H9 (cell line): Measurements from ENCODE around the gene PHF20. TPM values are rescaled to one million over a fixed set of nuclear protein-coding genes. Genes with fewer than 3 reads are reported as not detected.

Source experiments
- DNase-seq: peaks from one replicate; pipeline ENCODE4 v3.0.0-alpha.2; 2017
- H2AFZ ChIP-seq: one replicate; pipeline ENCODE4 v1.6.1; 2013; ENCODE audit warnings: mild to moderate bottlenecking, low read length, control low read depth, moderate library complexity
- H2AK5ac ChIP-seq: 2 replicates; pipeline ENCODE4 v1.6.1; 2013; ENCODE audit warnings: low read length, control low read depth, mixed read lengths; ENCODE audit not compliant: insufficient read length
- H2BK120ac ChIP-seq: one replicate; pipeline ENCODE4 v1.6.1; 2013; ENCODE audit warnings: low read depth, mild to moderate bottlenecking, low read length, control low read depth, inconsistent platforms; ENCODE audit not compliant: poor library complexity, severe bottlenecking
- H2BK12ac ChIP-seq: 2 replicates; pipeline ENCODE4 v1.6.1; 2013; ENCODE audit warnings: low read length, control low read depth, mixed read lengths, low read depth; ENCODE audit not compliant: insufficient read length
- H2BK15ac ChIP-seq: 2 replicates; pipeline ENCODE4 v1.6.1; 2013; ENCODE audit warnings: low read depth, low read length, control low read depth
- H2BK20ac ChIP-seq: one replicate; pipeline ENCODE4 v1.6.1; 2013; ENCODE audit warnings: low read depth, mild to moderate bottlenecking, low read length, control low read depth, inconsistent platforms; ENCODE audit not compliant: poor library complexity, severe bottlenecking
- H2BK5ac ChIP-seq: 2 replicates; pipeline ENCODE4 v1.6.1; 2013; ENCODE audit warnings: low read length, control low read depth, mixed read lengths; ENCODE audit not compliant: insufficient read length
- H3K14ac ChIP-seq: 2 replicates; pipeline ENCODE4 v1.6.1; 2013; ENCODE audit warnings: low read length, control low read depth; ENCODE audit not compliant: insufficient read depth
- H3K18ac ChIP-seq: 2 replicates; pipeline ENCODE4 v1.6.1; 2013; ENCODE audit warnings: low read depth, mild to moderate bottlenecking, mixed read lengths, low read length, control low read depth; ENCODE audit not compliant: insufficient read length
- H3K23ac ChIP-seq: 2 replicates; pipeline ENCODE4 v1.6.1; 2013; ENCODE audit warnings: low read length, control low read depth, mixed read lengths, low read depth; ENCODE audit not compliant: insufficient read length
- H3K23me2 ChIP-seq: 2 replicates; pipeline ENCODE4 v1.6.1; 2013; ENCODE audit warnings: low read depth, mild to moderate bottlenecking, mixed read lengths, low read length, control low read depth; ENCODE audit not compliant: insufficient read length, poor library complexity, severe bottlenecking
- H3K27ac ChIP-seq: 2 replicates; pipeline ENCODE4 v1.5.1; 2013; ENCODE audit warnings: low read length, control low read depth, mixed read lengths, low read depth; ENCODE audit not compliant: insufficient read length
- H3K27me3 ChIP-seq: 2 replicates; pipeline ENCODE4 v1.6.1; 2013; ENCODE audit warnings: low read length, control low read depth, inconsistent platforms; ENCODE audit not compliant: insufficient read depth
- H3K4ac ChIP-seq: 2 replicates; pipeline ENCODE4 v1.6.1; 2013; ENCODE audit warnings: low read depth, mild to moderate bottlenecking, control low read depth, inconsistent platforms, low read length, moderate library complexity
- H3K4me1 ChIP-seq: 2 replicates; pipeline ENCODE4 v1.6.1; 2013; ENCODE audit warnings: low read length, control low read depth, inconsistent platforms; ENCODE audit not compliant: insufficient read depth
- H3K4me2 ChIP-seq: 2 replicates; pipeline ENCODE4 v1.6.1; 2013; ENCODE audit warnings: low read length, control low read depth, mixed read lengths; ENCODE audit not compliant: insufficient read length, insufficient read depth
- H3K56ac ChIP-seq: 2 replicates; pipeline ENCODE4 v1.6.1; 2013; ENCODE audit warnings: low read depth, mild to moderate bottlenecking, mixed read lengths, low read length, control low read depth; ENCODE audit not compliant: insufficient read length
- H3K79me1 ChIP-seq: 2 replicates; pipeline ENCODE4 v1.6.1; 2013; ENCODE audit warnings: low read depth, mild to moderate bottlenecking, moderate library complexity, low read length, control low read depth, inconsistent platforms; ENCODE audit not compliant: insufficient read depth, poor library complexity, severe bottlenecking
- H3K79me2 ChIP-seq: 2 replicates; pipeline ENCODE4 v1.6.1; 2013; ENCODE audit warnings: low read length, control low read depth, inconsistent platforms; ENCODE audit not compliant: insufficient read depth
- H3K9ac ChIP-seq: 2 replicates; pipeline ENCODE4 v1.6.1; 2013; ENCODE audit warnings: low read length, control low read depth, mixed read lengths; ENCODE audit not compliant: insufficient read length; ENCODE audit errors: extremely low read depth
- H3K9me3 ChIP-seq: one replicate; pipeline ENCODE4 v1.6.1; 2013; ENCODE audit warnings: low read depth, low read length, inconsistent platforms; ENCODE audit not compliant: control insufficient read depth
- H3T11ph ChIP-seq: one replicate; pipeline ENCODE4 v1.6.1; 2013; ENCODE audit warnings: mild to moderate bottlenecking, low read length, control low read depth, inconsistent platforms
- H4K20me1 ChIP-seq: one replicate; pipeline ENCODE4 v1.6.1; 2013; ENCODE audit not compliant: control insufficient read depth, insufficient read length, insufficient read depth
- H4K5ac ChIP-seq: 2 replicates; pipeline ENCODE4 v1.6.1; 2013; ENCODE audit warnings: low read depth, mild to moderate bottlenecking, mixed read lengths, low read length, control low read depth; ENCODE audit not compliant: insufficient read length
- H4K8ac ChIP-seq: replicated peaks from 2 replicates; pipeline ENCODE4 v1.6.1; 2013; ENCODE audit warnings: low read length, control low read depth, mixed read lengths, low read depth; ENCODE audit not compliant: insufficient read length
- H4K91ac ChIP-seq: 2 replicates; pipeline ENCODE4 v1.6.1; 2013; ENCODE audit warnings: low read depth, mild to moderate bottlenecking, moderate library complexity, mixed read lengths, low read length, control low read depth; ENCODE audit not compliant: insufficient read length
- H3K27ac Mint-ChIP-seq, 3 experiments: 2 replicates in 2 of 3; 3 replicates in 1 of 3; pipeline ENCODE4 v1.8.0; 2020 to 2021; ENCODE audit warnings: mixed read lengths in 3 of 3, mild to moderate bottlenecking in 1 of 3, moderate library complexity in 1 of 3
- H3K27me3 Mint-ChIP-seq: 2 replicates; pipeline ENCODE4 v1.8.0; 2021; ENCODE audit warnings: low read depth, mild to moderate bottlenecking, moderate library complexity, mixed read lengths
- H3K36me3 Mint-ChIP-seq, 3 experiments: 2 replicates in 2 of 3; 3 replicates in 1 of 3; pipeline ENCODE4 v1.8.0; 2020 to 2021; ENCODE audit warnings: low read depth in 3 of 3, mixed read lengths in 3 of 3; ENCODE audit not compliant: insufficient read depth in 1 of 3
- H3K4me1 Mint-ChIP-seq, 2 experiments: 2 replicates each; pipeline ENCODE4 v1.8.0; 2020; ENCODE audit warnings: mixed read lengths in 2 of 2
- H3K4me3 Mint-ChIP-seq, 2 experiments: 2 replicates in 1 of 2; 3 replicates in 1 of 2; pipeline ENCODE4 v1.8.0; 2020 to 2021; ENCODE audit warnings: mild to moderate bottlenecking in 2 of 2, mixed read lengths in 2 of 2, moderate library complexity in 1 of 2
- H3K9me3 Mint-ChIP-seq, 2 experiments: 2 replicates in 1 of 2; 3 replicates in 1 of 2; pipeline ENCODE4 v1.8.0; 2020; ENCODE audit warnings: mild to moderate bottlenecking in 2 of 2, mixed read lengths in 2 of 2, moderate library complexity in 1 of 2
- CTCF ChIP-seq: fragments of 200-600 bp; sonication (generic); conservative IDR thresholded peaks from 3 replicates; pipeline ENCODE4 v1.8.0; 2021; ENCODE audit warnings: antibody characterized with exemption, mild to moderate bottlenecking
- WGBS: extraction: QIAGEN DNeasy Blood & Tissue Kit; methylation state at CpG from one replicate; pipeline ENCODE4 v1.1.7; 2013; ENCODE audit warnings: missing lambda C conversion rate, low lambda C conversion rate, mixed read lengths; ENCODE audit not compliant: insufficient read length; ENCODE audit errors: extremely low coverage; 5-methylcytosine and 5-hydroxymethylcytosine counted together
- total RNA-seq: library from RNA; stranded (reverse); gene quantifications from 2 replicates; pipeline ENCODE4 v1.2.1, GENCODE V29; 2021

PHF20 gene
- total RNA-seq, 1 experiment from 2014 or later: 50.3 TPM

DNA sequence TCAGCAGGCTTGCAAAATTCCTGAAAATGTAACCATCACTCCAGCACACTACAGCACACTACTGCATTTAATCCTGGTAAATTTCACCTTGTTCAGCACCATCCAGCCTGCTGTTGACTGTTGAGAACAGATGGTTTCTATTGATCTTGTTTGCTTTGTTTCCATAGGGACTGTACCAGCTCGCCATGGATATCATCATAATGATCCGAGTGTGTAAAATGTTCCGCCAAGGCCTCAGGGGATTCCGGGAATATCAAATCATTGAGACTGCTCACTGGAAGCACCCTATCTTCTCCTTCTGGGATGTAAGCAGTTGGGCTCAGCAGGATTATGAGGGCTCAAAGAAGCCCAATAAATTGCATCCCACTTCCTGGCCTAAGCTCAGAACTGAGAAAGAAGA, 200.6 kb downstream of the PHF20 start:
- Histone ChIP-seq H3K4ac (no peak overlapping the region), H3K9me3 (no peaks in the 10 kb centered on the region), H3K23ac (no peak overlapping the region), H3K79me2 (no peaks in the 10 kb centered on the region), H2AFZ (no peak overlapping the region), H2BK120ac (no peak overlapping the region), H3K14ac (no peak overlapping the region), H3T11ph (no peak overlapping the region), H3K27me3 (no peaks in the 10 kb centered on the region), H2BK5ac (no peak overlapping the region), H2BK20ac (no peak overlapping the region), H3K18ac (no peak overlapping the region), H4K20me1 (no peaks in the 10 kb centered on the region), H4K91ac (no peak overlapping the region), H2BK12ac (no peak overlapping the region), H3K56ac (no peak overlapping the region), H2AK5ac (no peak overlapping the region), H3K79me1 (no peaks in the 10 kb centered on the region), H3K23me2 (no peaks in the 10 kb centered on the region), H2BK15ac (no peak overlapping the region), H3K4me1 (no peaks in the 10 kb centered on the region), H4K8ac (no peak overlapping the region), H3K27ac (no peak overlapping the region), H3K9ac (no peak overlapping the region), H4K5ac (no peak overlapping the region), H3K4me2 (no peak overlapping the region)
- WGBS: no CpG with 5 or more reads among the region's 4 CpGs
- DNase-seq: no peak
- Mint-ChIP-seq H3K36me3 (no peaks in the 10 kb centered on the region), H3K27ac (no peak overlapping the region), H3K27me3 (peaks cover 2% of the 10 kb centered on the region; the same call in 1 of the 2 replicates), H3K9me3 (peaks cover 0 to 4% of the 10 kb centered on the region in 2 experiments; a peak in 1 of 5 replicates), H3K4me1 (peaks cover 12 to 14% of the 10 kb centered on the region in 2 experiments), H3K4me3 (no peak overlapping the region)
- TF ChIP-seq CTCF: no peak
